Osteoblast (primary cell): ENCODE data around the gene C21orf58. TPM values are rescaled to one million over a fixed set of nuclear protein-coding genes. Genes with fewer than 3 reads are reported as not detected.

Source experiments
- DNase-seq: peaks from one replicate; pipeline ENCODE4 v3.0.0; 2011; ENCODE audit warnings: low spot score, mixed read lengths; ENCODE audit not compliant: insufficient read length; ENCODE audit errors: missing footprints
- H2AFZ ChIP-seq: 2 replicates; pipeline ENCODE4 v1.6.0; 2011; ENCODE audit warnings: mild to moderate bottlenecking, low read length
- H3K27ac ChIP-seq: 2 replicates; pipeline ENCODE4 v1.5.1; 2011; ENCODE audit warnings: mild to moderate bottlenecking, low read depth, low read length, moderate library complexity
- H3K27me3 ChIP-seq: 2 replicates; pipeline ENCODE4 v1.6.0; 2012; ENCODE audit warnings: mild to moderate bottlenecking, control low read depth, inconsistent platforms, low read length, moderate library complexity; ENCODE audit not compliant: insufficient read depth
- H3K36me3 ChIP-seq: 2 replicates; pipeline ENCODE4 v1.5.1; 2011; ENCODE audit warnings: mild to moderate bottlenecking, low read length, control low read depth, moderate library complexity; ENCODE audit not compliant: insufficient read depth
- H3K4me1 ChIP-seq: 2 replicates; pipeline ENCODE4 v1.5.1; 2011; ENCODE audit warnings: mild to moderate bottlenecking, low read length, control low read depth, moderate library complexity; ENCODE audit not compliant: insufficient read depth
- H3K4me2 ChIP-seq: 2 replicates; pipeline ENCODE4 v1.6.0; 2011; ENCODE audit warnings: mild to moderate bottlenecking, low read length; ENCODE audit not compliant: insufficient read depth
- H3K4me3 ChIP-seq: fragments of 200-600 bp; sonication (generic); 3 replicates; pipeline ENCODE4 v1.5.1; 2012; ENCODE audit warnings: mild to moderate bottlenecking, low read length, inconsistent platforms; ENCODE audit not compliant: insufficient read depth
- H3K79me2 ChIP-seq: 2 replicates; pipeline ENCODE4 v1.6.0; 2012; ENCODE audit warnings: mild to moderate bottlenecking, low read length, control low read depth, inconsistent platforms; ENCODE audit not compliant: insufficient read depth
- H3K9me3 ChIP-seq: 2 replicates; pipeline ENCODE4 v1.5.1; 2011; ENCODE audit warnings: low read depth, low read length, control low read depth
- H4K20me1 ChIP-seq: 2 replicates; pipeline ENCODE4 v1.6.0; 2012; ENCODE audit warnings: mild to moderate bottlenecking, low read length, control low read depth; ENCODE audit not compliant: insufficient read depth
- CTCF ChIP-seq: IDR thresholded peaks from 2 replicates; pipeline ENCODE4 v1.5.1; 2011; ENCODE audit warnings: mild to moderate bottlenecking, low read depth, low read length, moderate library complexity; ENCODE audit errors: extremely low read depth
- total RNA-seq: library from RNA; depleted of rRNA; stranded (reverse); fragments of >200 nt; gene quantifications from 2 replicates; pipeline ENCODE4 v1.2.3, GENCODE V29; 2012

The C21orf58 gene
- total RNA-seq, 1 donor = 2.2 TPM

- peaks cover 51% of the 10 kb centered on the region for H3K36me3 ChIP-seq
- H3K27ac ChIP-seq = no peak overlapping the region
- no peak for DNase-seq
- no peak overlapping the region for H2AFZ ChIP-seq
- H3K9me3 ChIP-seq = no peaks in the 10 kb centered on the region
- no peaks in the 10 kb centered on the region for H4K20me1 ChIP-seq
- H3K4me3 ChIP-seq = no peak overlapping the region
- no peaks in the 10 kb centered on the region for H3K27me3 ChIP-seq
- TF ChIP-seq CTCF = no peak
- no peaks in the 10 kb centered on the region for H3K79me2 ChIP-seq
- H3K4me1 ChIP-seq = peaks cover 5% of the 10 kb centered on the region
- H3K4me2 ChIP-seq = no peak overlapping the region
Observed at GRCh38 chr21:46352913-46353312, 29.2 kb upstream of the C21orf58 start.

DNA sequence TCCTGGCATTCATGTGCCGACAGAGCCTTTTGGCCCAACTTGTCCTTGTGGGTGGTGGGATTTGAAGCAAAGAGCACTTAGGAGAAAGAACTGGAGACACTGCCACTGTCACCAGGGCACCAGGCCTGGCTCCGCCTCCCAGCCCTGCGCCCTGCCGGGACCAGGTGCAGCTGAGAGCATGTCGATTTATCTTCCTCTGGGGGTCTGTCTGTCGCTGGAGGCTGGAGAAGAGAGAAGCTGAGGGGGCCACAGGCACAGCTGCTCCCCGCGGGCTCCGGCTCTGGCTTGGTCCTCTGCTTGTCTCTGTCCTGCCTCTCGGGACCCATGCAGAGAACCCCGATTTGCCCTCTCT is 28.5 kb upstream of the C21orf58 start:
- Histone ChIP-seq H3K27me3 (no peaks in the 10 kb centered on the region), H3K36me3 (peaks cover 55% of the 10 kb centered on the region), H4K20me1 (no peaks in the 10 kb centered on the region), H2AFZ (no peak overlapping the region), H3K4me3 (no peak overlapping the region), H3K27ac (no peak overlapping the region), H3K4me1 (peaks cover 5% of the 10 kb centered on the region), H3K4me2 (no peak overlapping the region), H3K79me2 (no peaks in the 10 kb centered on the region), H3K9me3 (no peaks in the 10 kb centered on the region)
- peak; percentile 5 for DNase-seq
- no peak for TF ChIP-seq CTCF

DNA sequence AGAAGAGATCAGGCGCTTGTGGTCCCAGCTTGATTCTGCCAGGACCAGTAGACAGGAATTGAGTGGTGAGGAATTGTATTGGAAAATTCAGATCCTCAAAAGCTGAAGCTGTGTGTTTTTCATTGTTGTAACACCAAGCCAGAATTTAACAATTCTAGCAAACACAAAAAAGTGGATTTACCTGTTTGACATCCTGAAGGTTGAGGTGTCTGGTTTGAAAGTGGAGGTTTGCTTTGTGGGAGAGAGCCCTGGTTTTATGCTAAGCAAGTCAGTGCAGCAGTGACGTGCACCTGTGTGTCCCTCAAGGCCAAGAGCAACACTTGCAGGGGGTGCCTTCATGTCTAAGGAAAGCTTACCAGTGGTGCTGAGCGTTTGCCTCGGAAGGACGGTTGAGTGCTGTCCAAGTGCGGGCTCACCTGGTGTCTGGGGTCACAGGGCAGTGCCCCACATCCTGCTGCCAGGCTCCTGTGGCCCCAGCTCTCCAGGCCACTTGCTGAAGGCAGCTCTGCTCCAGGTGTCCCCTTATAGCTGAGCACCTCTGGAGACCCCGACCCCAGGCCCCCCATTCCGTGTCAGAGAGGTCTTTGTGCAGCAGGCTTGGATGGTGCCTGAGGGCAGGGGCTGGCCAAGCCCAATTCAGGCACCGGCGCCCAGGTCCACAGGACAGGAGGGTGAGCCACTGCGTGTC is 27.9 kb upstream of the C21orf58 start:
- Histone ChIP-seq H3K4me2 (no peak overlapping the region), H2AFZ (no peak overlapping the region), H3K9me3 (no peaks in the 10 kb centered on the region), H3K36me3 (peaks cover 59% of the 10 kb centered on the region), H3K4me3 (no peak overlapping the region), H3K4me1 (peaks cover 5% of the 10 kb centered on the region), H3K27me3 (no peaks in the 10 kb centered on the region), H3K27ac (no peak overlapping the region), H4K20me1 (no peaks in the 10 kb centered on the region), H3K79me2 (no peaks in the 10 kb centered on the region)
- peak; percentile 51 for DNase-seq
- TF ChIP-seq CTCF = no peak

DNA sequence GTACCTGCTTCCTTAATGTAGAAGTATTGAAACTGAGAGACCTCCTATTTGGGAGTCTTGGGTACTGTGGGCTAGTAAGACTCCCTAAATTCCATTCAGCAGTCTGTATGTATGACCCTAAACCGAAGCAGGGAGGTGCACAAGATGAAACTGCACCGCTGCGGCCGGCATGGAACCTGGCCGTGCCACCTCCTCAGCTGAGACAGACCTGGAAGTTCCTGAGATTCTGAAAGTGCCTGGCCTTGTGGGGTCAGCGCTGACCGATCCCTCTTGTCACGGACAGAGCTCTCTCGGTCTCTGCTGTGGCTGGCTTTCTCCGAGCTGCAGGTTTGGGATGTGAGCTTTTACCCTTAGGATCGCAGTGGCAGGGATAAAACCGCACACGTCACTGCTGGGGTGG is 27.3 kb upstream of the C21orf58 start:
- no peaks in the 10 kb centered on the region for H3K9me3 ChIP-seq
- H3K79me2 ChIP-seq = no peaks in the 10 kb centered on the region
- H2AFZ ChIP-seq = no peak overlapping the region
- H3K27me3 ChIP-seq = no peaks in the 10 kb centered on the region
- H3K27ac ChIP-seq = no peak overlapping the region
- H3K4me2 ChIP-seq = no peak overlapping the region
- peaks cover 62% of the 10 kb centered on the region for H3K36me3 ChIP-seq
- H3K4me3 ChIP-seq = no peak overlapping the region
- DNase-seq = no peak
- TF ChIP-seq CTCF = no peak
- peaks cover 5% of the 10 kb centered on the region for H3K4me1 ChIP-seq
- H4K20me1 ChIP-seq = peaks cover 4% of the 10 kb centered on the region
